KOPT-K1 (cell line): Measurements from ENCODE around the gene TAS1R3.

Source experiments
- H3K27ac ChIP-seq: fragments of 200-600 bp; sonication (generic); 2 replicates; pipeline ENCODE4 v1.5.1; 2016; ENCODE audit warnings: antibody characterized with exemption, mild to moderate bottlenecking, low read depth, low read length; ENCODE audit not compliant: poor library complexity, severe bottlenecking
- H3K36me3 ChIP-seq: fragments of 200-600 bp; sonication (generic); 2 replicates; pipeline ENCODE4 v1.5.1; 2017; ENCODE audit warnings: antibody characterized with exemption, mild to moderate bottlenecking, low read length, moderate library complexity; ENCODE audit not compliant: insufficient read depth
- H3K9me3 ChIP-seq: fragments of 200-600 bp; sonication (generic); 2 replicates; pipeline ENCODE4 v1.5.1; 2017; ENCODE audit warnings: antibody characterized with exemption, low read length, mild to moderate bottlenecking; ENCODE audit not compliant: insufficient read depth, poor library complexity, severe bottlenecking

Gene TAS1R3

DNA sequence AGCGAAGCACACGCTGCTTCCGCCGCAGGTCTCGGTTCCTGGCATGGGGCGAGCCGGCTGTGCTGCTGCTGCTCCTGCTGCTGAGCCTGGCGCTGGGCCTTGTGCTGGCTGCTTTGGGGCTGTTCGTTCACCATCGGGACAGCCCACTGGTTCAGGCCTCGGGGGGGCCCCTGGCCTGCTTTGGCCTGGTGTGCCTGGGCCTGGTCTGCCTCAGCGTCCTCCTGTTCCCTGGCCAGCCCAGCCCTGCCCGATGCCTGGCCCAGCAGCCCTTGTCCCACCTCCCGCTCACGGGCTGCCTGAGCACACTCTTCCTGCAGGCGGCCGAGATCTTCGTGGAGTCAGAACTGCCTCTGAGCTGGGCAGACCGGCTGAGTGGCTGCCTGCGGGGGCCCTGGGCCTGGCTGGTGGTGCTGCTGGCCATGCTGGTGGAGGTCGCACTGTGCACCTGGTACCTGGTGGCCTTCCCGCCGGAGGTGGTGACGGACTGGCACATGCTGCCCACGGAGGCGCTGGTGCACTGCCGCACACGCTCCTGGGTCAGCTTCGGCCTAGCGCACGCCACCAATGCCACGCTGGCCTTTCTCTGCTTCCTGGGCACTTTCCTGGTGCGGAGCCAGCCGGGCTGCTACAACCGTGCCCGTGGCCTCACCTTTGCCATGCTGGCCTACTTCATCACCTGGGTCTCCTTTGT, 2.6 kb downstream of the TAS1R3 start:
- Histone ChIP-seq H3K36me3 (peaks cover 9% of the 10 kb centered on the region; the same call in 1 of the 2 replicates), H3K27ac (no peak overlapping the region)

DNA sequence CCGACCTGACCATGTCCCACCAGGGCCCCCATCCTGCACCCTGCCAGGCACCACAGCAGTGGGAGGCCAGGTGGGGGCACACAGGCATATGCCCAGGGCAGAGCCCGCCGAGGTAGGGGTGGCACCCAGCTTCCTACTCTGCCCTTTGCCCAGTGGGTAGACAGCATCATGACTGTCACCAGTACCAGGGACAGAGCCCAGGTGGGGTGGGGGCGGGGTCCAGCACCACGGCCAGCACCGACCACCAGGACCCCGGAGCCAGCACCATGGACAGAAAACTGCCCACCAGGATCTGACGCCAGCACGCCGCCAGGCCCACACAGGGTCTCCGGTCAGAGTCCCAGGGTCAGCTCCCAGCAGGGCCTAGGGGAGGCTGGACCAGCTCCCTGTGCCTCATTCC, 3.8 kb downstream of the TAS1R3 start:
- H3K9me3 ChIP-seq = peaks cover 4% of the 10 kb centered on the region
- H3K36me3 ChIP-seq = peaks cover 13% of the 10 kb centered on the region; the same call in 1 of the 2 replicates
- no peak overlapping the region for H3K27ac ChIP-seq

More for the DNA sequence above, 2.6 kb downstream of the TAS1R3 start:
- peaks cover 4% of the 10 kb centered on the region for H3K9me3 ChIP-seq

DNA sequence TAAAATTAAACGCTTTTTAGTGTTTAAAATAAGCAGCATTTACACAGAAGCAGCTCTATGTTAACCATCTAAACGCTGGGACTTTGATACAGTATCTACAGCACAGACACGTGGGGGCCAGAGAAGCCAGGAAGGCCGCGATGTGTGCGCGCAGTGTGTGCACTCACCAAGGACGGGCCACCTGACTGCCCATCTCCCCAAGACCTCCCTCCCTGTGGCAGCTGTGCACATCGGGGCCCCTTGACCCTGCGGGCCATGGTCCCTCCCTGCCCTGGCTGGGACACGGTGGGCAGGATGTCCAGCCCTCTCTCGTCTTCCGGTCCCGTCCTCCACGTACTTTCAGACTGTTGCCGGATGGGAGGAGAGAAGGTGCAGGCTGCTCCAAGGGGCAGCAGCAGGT, 4.2 kb downstream of the TAS1R3 start:
- H3K27ac ChIP-seq = no peak overlapping the region
- no peaks in the 10 kb centered on the region for H3K9me3 ChIP-seq
- peaks cover 16% of the 10 kb centered on the region; the same call in 1 of the 2 replicates for H3K36me3 ChIP-seq

DNA sequence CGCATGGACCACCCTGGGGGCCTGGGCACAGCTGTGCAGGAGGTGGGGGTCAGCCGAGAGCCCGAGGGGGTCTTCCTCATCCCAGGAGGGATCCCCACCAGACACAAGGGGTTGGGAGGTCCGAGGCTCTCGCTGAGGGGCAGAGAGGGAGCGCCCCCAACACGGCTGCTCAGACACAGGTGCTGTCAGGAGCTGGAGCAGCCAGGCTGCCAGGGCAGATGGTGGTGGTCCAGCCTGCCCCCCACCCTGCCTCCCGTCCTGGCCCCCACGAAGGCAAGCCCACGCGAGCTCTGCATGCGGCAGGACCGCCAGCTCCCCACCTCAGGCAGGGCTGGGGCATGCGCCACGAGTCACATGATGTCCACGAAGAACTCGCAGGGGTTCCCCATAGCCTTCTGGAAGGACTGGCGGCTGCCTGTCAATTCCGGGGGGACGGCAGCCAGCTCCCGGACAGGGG, 4.7 kb downstream of the TAS1R3 start:
- Histone ChIP-seq H3K9me3 (no peaks in the 10 kb centered on the region), H3K27ac (no peak overlapping the region), H3K36me3 (peaks cover 18% of the 10 kb centered on the region; the same call in 1 of the 2 replicates)

DNA sequence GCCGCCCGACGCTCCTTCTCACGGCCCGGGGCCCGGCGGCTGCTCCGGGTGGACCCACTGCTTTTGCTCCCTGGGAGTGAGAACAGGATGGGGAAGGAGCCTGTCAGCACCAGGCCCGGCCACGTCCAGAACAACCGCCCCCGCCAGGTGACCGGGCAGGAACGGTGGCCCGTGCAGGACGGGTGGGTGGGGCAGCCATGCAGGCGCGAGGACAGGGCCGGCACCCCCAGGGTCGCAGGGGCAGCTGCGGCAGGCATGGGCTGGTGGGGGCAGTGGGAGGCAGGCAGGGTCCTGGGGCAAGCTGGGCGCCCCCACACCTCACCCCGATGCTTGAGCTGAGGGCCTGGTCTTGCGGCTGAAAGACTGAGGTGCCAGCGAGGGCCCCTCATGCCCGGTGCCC, 5.4 kb downstream of the TAS1R3 start:
- H3K9me3 ChIP-seq = no peaks in the 10 kb centered on the region
- no peak overlapping the region for H3K27ac ChIP-seq
- peaks cover 24% of the 10 kb centered on the region; the same call in 1 of the 2 replicates for H3K36me3 ChIP-seq

DNA sequence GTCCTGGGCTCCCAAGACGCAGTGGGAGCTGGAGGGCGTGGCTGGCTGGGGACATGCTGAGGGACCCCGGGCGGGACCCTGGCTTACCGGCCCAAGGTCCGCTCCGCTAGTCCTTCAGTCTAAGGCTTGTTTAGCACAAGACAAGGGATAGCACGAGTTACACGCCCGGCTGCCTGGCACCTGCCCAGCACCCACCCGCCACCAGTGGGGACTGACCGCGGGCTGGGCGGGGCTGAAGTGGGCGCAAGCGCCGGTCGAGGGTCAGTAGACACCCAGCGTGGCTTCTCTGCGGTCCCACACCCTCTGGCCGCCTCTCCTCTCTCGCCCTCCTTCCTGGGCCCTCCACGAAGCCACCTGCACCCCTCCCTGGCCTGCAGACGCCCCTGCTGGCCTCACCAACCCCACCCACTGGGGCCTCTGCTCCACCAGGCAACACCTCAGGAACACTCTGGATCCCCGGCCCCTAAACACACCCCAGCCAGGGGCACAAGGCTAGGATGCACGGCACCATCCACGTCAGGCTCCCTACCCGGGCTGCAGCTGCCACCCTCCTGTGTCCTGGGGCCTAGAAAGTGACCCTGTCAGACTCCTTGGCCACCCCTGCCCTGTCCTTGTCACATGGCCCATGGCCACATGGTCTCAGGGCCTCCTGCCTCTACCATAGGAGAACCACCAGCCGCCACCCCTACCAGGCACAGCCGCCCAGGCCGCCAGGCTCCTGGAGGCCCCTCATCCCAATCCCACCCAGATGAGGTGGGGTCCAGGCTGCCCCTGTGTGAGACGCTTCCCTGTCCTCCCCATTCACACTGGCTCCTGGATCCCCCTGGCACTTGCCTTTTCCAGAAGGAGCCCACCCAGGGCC, 6.1 kb downstream of the TAS1R3 start:
- H3K36me3 ChIP-seq = peaks cover 28% of the 10 kb centered on the region; the same call in 1 of the 2 replicates
- H3K9me3 ChIP-seq = no peaks in the 10 kb centered on the region
- no peak overlapping the region for H3K27ac ChIP-seq

DNA sequence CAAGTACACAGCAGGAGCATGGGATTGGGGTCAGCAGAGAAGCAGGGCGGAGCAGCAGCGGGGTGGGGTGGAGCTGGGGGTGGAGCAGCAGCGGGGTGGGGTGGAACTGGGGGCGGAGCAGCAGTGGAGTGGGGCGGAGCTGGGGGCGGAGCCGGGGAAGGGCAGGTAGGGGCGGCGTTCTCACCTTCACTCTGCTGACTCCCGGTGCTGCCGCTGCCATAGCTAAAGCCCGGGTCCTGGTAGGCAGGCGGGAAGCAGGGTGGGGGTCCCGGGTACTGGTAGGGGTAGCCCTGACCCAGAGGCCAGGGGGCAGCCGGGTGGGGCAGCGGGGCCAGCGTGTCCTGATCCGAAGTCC, 6.7 kb downstream of the TAS1R3 start:
- H3K36me3 ChIP-seq = peaks cover 28% of the 10 kb centered on the region; the same call in 1 of the 2 replicates
- H3K9me3 ChIP-seq = no peaks in the 10 kb centered on the region
- H3K27ac ChIP-seq = no peak overlapping the region

DNA sequence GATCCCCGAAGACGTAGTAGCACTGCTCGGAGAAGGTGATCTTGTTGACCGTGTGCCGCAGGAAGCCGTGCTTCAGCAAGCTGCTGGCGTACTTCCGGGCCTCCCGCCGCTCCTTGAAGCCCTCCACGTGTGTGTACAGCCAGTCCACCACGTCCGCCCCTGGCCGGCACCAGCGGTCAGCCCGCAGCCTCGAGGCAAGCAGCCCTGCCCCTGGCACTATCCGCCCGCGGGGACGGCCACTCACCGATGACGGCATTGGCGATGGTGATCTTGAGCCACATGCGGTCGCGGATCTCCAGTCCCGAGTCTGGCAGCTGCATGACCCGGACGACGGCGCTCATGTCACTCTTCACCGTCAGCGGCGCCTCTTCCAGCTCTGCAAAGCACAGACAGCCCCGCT, 7.2 kb downstream of the TAS1R3 start:
- H3K36me3 ChIP-seq = peaks cover 28% of the 10 kb centered on the region; the same call in 1 of the 2 replicates
- no peak overlapping the region for H3K27ac ChIP-seq
- no peaks in the 10 kb centered on the region for H3K9me3 ChIP-seq

- Histone ChIP-seq H3K27ac (no peak overlapping the region), H3K9me3 (no peaks in the 10 kb centered on the region), H3K36me3 (peaks cover 28% of the 10 kb centered on the region; the same call in 1 of the 2 replicates)
Observed at GRCh38 chr1:1340185-1340584, 9.1 kb downstream of the TAS1R3 start.

GRCh38 chr1:1340791-1341548, 9.9 kb downstream of the TAS1R3 start:
- Histone ChIP-seq H3K9me3 (no peaks in the 10 kb centered on the region), H3K36me3 (peaks cover 28% of the 10 kb centered on the region; the same call in 1 of the 2 replicates), H3K27ac (no peak overlapping the region)

DNA sequence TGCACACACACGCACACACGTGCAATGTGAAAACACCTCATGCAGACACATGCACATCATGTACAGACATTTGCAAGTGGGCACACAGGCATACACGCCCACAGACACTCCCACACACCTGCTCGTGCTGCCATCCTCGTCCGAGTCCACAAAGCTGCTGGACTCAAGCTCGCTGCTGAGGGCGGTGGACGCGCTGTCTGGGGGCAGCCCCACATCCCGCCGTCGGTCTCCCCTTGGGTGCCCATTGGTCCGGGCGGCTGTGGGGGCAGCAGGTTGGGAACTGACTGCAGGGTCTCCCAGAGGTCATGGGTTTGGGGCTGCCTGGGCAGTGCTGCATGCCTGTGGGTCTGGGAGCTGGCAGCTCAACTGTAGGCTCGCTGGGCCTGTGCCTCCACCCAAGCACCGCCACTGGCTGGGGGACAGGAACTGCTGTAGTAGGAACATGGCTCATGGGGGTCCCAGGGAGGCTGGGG, 10.5 kb downstream of the TAS1R3 start:
- H3K36me3 ChIP-seq = peaks cover 28% of the 10 kb centered on the region; the same call in 1 of the 2 replicates
- H3K27ac ChIP-seq = no peak overlapping the region
- H3K9me3 ChIP-seq = no peaks in the 10 kb centered on the region

GRCh38 chr1:1342061-1342562, 11.0 kb downstream of the TAS1R3 start:
- Histone ChIP-seq H3K36me3 (peaks cover 28% of the 10 kb centered on the region; the same call in 1 of the 2 replicates), H3K9me3 (no peaks in the 10 kb centered on the region), H3K27ac (no peak overlapping the region)

- H3K27ac ChIP-seq = no peak overlapping the region
- peaks cover 23% of the 10 kb centered on the region; the same call in 1 of the 2 replicates for H3K36me3 ChIP-seq
- no peaks in the 10 kb centered on the region for H3K9me3 ChIP-seq
Observed at GRCh38 chr1:1342584-1343115, 11.6 kb downstream of the TAS1R3 start.

DNA sequence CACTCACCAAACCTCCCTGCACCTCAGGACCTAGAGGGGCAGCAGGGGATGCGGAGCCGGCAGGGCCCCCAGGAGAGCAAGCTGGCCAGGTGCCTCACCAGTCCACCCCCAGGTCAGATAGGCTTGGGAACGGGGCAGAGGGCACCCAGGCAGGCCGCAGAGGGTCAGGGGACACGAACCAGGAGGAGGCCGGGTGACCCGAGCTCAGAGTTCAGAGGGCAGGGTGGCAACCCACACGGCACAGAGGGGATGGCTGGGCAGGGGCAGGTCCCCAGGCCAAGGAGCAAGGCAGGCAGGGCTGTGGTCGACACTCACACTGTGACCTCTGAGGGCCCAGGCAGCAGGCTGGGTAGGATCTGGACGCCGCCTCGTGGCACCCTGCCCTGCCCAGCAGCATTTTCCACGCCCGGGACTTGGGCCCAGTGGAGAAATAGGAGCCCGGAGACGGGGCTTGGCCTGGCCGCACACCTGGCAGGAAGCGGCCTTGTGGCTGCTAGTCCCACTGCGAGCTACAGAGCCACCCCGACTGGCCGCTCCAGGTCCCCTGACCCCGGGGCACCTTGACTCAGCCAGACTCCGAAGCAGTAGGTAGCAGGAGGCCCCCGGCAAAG, 12.8 kb downstream of the TAS1R3 start:
- no peak overlapping the region for H3K27ac ChIP-seq
- no peaks in the 10 kb centered on the region for H3K9me3 ChIP-seq
- H3K36me3 ChIP-seq = peaks cover 17% of the 10 kb centered on the region; the same call in 1 of the 2 replicates
